ENCODE data around the gene FURIN. TPM values are rescaled to one million over a fixed set of nuclear protein-coding genes. Genes with fewer than 3 reads are reported as not detected.

FURIN gene
- total RNA-seq, 4 donors from 2014 or later: 20.5 to 54.8 (median 30.5) TPM

GRCh38 chr15:90826886-90827435, 41.4 kb upstream of the FURIN start:
- Histone ChIP-seq H3K9me3 (no peaks in the 10 kb centered on the region), H3K27me3 (no peaks in the 10 kb centered on the region), H3K4me3 (no peak overlapping the region), H3K27ac (no peak overlapping the region), H3K36me3 (no peaks in the 10 kb centered on the region), H3K4me1 (no peaks in the 10 kb centered on the region)
- no peak for DNase-seq
- TF ChIP-seq POLR2A (IDR thresholded peaks at IDR 0.05): no peak
- TF ChIP-seq CTCF (IDR thresholded peaks at IDR 0.05): no peak
- intact Hi-C loops (cut with DNase I; ENCODE audit: low total_unique reads): no loop called here

GRCh38 chr15:90828111-90828510, 40.3 kb upstream of the FURIN start:
- H3K27ac ChIP-seq: no peak overlapping the region
- intact Hi-C loops (cut with DNase I; ENCODE audit: low total_unique reads): no loop called here
- H3K4me3 ChIP-seq: no peak overlapping the region
- no peaks in the 10 kb centered on the region for H3K36me3 ChIP-seq
- no peaks in the 10 kb centered on the region for H3K4me1 ChIP-seq
- TF ChIP-seq CTCF (IDR thresholded peaks at IDR 0.05) (no peak), POLR2A (IDR thresholded peaks at IDR 0.05) (no peak)
- H3K9me3 ChIP-seq: no peaks in the 10 kb centered on the region
- no peaks in the 10 kb centered on the region for H3K27me3 ChIP-seq
- DNase-seq: no peak

GRCh38 chr15:90829126-90829525, 39.3 kb upstream of the FURIN start:
- TF ChIP-seq CTCF (IDR thresholded peaks at IDR 0.05) (no peak), POLR2A (IDR thresholded peaks at IDR 0.05) (no peak)
- H3K27ac ChIP-seq: no peak overlapping the region
- H3K36me3 ChIP-seq: no peaks in the 10 kb centered on the region
- H3K27me3 ChIP-seq: no peaks in the 10 kb centered on the region
- intact Hi-C loops (cut with DNase I; ENCODE audit: low total_unique reads): no loop called here
- no peaks in the 10 kb centered on the region for H3K9me3 ChIP-seq
- H3K4me3 ChIP-seq: no peak overlapping the region
- no peak for DNase-seq
- H3K4me1 ChIP-seq: no peaks in the 10 kb centered on the region

GRCh38 chr15:90829942-90830440, 38.4 kb upstream of the FURIN start:
- H3K27ac ChIP-seq: peak overlapping the region in 1 of 2 donors; percentile 29
- TF ChIP-seq CTCF (IDR thresholded peaks at IDR 0.05): no peak
- TF ChIP-seq POLR2A (IDR thresholded peaks at IDR 0.05): no peak
- H3K36me3 ChIP-seq: no peaks in the 10 kb centered on the region
- DNase-seq: peak in 1 of 2 donors; percentile 48
- no peaks in the 10 kb centered on the region for H3K27me3 ChIP-seq
- no peaks in the 10 kb centered on the region for H3K9me3 ChIP-seq
- intact Hi-C loops (cut with DNase I; ENCODE audit: low total_unique reads): no loop called here
- H3K4me1 ChIP-seq: no peaks in the 10 kb centered on the region
- no peak overlapping the region for H3K4me3 ChIP-seq

GRCh38 chr15:90834626-90835025, 33.8 kb upstream of the FURIN start:
- Histone ChIP-seq H3K4me3 (no peak overlapping the region), H3K27ac (no peak overlapping the region), H3K36me3 (no peaks in the 10 kb centered on the region), H3K27me3 (no peaks in the 10 kb centered on the region), H3K9me3 (no peaks in the 10 kb centered on the region), H3K4me1 (no peaks in the 10 kb centered on the region)
- intact Hi-C loops (cut with DNase I; ENCODE audit: low total_unique reads): no loop called here
- no peak for DNase-seq
- no peak for TF ChIP-seq CTCF (IDR thresholded peaks at IDR 0.05)
- no peak for TF ChIP-seq POLR2A (IDR thresholded peaks at IDR 0.05)

Measured in uterus (tissue), 4 donors.